ENCODE results near the gene KCNJ2.

KCNJ2 gene

GRCh38 chr17:70217571-70217970, 48.2 kb downstream of the KCNJ2 start:
- H3K4me3 ChIP-seq (replicated peaks; ENCODE audit: insufficient read depth, low read length), result no peak overlapping the region
- no peak overlapping the region for H3K27ac ChIP-seq (replicated peaks)
- no peak for DNase-seq (ENCODE audit: low read depth in 1 of 2, low spot score in 1 of 2)
- no peak for TF ChIP-seq REST (IDR thresholded peaks at IDR 0.05; ENCODE audit: insufficient replicate concordance, low read depth)
- no peak for TF ChIP-seq POLR2AphosphoS5 (IDR thresholded peaks at IDR 0.05; ENCODE audit: low read depth)
- no peak for TF ChIP-seq GABPA (IDR thresholded peaks at IDR 0.05; ENCODE audit: low read depth)
- TF ChIP-seq CTCF (IDR thresholded peaks at IDR 0.05; ENCODE audit: insufficient read depth, low read length), result no peak
- TF ChIP-seq SPI1 (IDR thresholded peaks at IDR 0.05; ENCODE audit: borderline replicate concordance, low read depth), result no peak
- H3K27me3 ChIP-seq (ENCODE audit: insufficient read depth, poor library complexity, severe bottlenecking), result no peaks in the 10 kb centered on the region

GRCh38 chr17:70225276-70225675, 55.9 kb downstream of the KCNJ2 start:
- H3K27me3 ChIP-seq (ENCODE audit: insufficient read depth, poor library complexity, severe bottlenecking), result no peaks in the 10 kb centered on the region
- no peak for DNase-seq (ENCODE audit: low read depth in 1 of 2, low spot score in 1 of 2)
- TF ChIP-seq REST (IDR thresholded peaks at IDR 0.05; ENCODE audit: insufficient replicate concordance, low read depth) (no peak), POLR2AphosphoS5 (IDR thresholded peaks at IDR 0.05; ENCODE audit: low read depth) (no peak), SPI1 (IDR thresholded peaks at IDR 0.05; ENCODE audit: borderline replicate concordance, low read depth) (no peak), CTCF (IDR thresholded peaks at IDR 0.05; ENCODE audit: insufficient read depth, low read length) (no peak), GABPA (IDR thresholded peaks at IDR 0.05; ENCODE audit: low read depth) (no peak)
- no peak overlapping the region for H3K27ac ChIP-seq (replicated peaks)
- H3K4me3 ChIP-seq (replicated peaks; ENCODE audit: insufficient read depth, low read length), result no peak overlapping the region
